CD4-positive, alpha-beta T cell treated with Interleukin-15 for 1 hour (primary cell): Measurements from ENCODE around the gene PLEKHJ1.

Source experiments
- DNase-seq: peaks from one replicate; pipeline ENCODE4 v3.0.0-alpha.2; 2020

Gene PLEKHJ1

GRCh38 chr19:2234996-2235380, 1.1 kb downstream of the PLEKHJ1 start:
- DNase-seq: no peak

- no peak for DNase-seq
Measured at GRCh38 chr19:2233601-2234280, 2.4 kb downstream of the PLEKHJ1 start.

- DNase-seq: no peak
Measured at GRCh38 chr19:2232286-2233151, 3.6 kb downstream of the PLEKHJ1 start.

GRCh38 chr19:2231621-2232221, 4.4 kb downstream of the PLEKHJ1 start:
- no peak for DNase-seq

- DNase-seq: no peak
Measured at GRCh38 chr19:2230807-2231533, 5.2 kb downstream of the PLEKHJ1 start.

- DNase-seq: no peak
Measured at GRCh38 chr19:2230033-2230531, 6.0 kb downstream of the PLEKHJ1 start.

GRCh38 chr19:2229103-2230032, 6.8 kb downstream of the PLEKHJ1 start:
- no peak for DNase-seq

- no peak for DNase-seq
Measured at GRCh38 chr19:2228157-2229030, 7.7 kb downstream of the PLEKHJ1 start.

- peak; percentile 42 for DNase-seq
Measured at GRCh38 chr19:2227415-2228156, 8.5 kb downstream of the PLEKHJ1 start.

- no peak for DNase-seq
Measured at GRCh38 chr19:2226840-2227360, 9.2 kb downstream of the PLEKHJ1 start.

GRCh38 chr19:2226051-2226839, 9.9 kb downstream of the PLEKHJ1 start:
- DNase-seq: no peak

GRCh38 chr19:2225415-2226050, 10.6 kb downstream of the PLEKHJ1 start:
- DNase-seq: no peak

GRCh38 chr19:2224754-2225349, 11.3 kb downstream of the PLEKHJ1 start:
- DNase-seq: no peak

GRCh38 chr19:2223959-2224358, 12.2 kb downstream of the PLEKHJ1 start:
- DNase-seq: peak; percentile 66

GRCh38 chr19:2223391-2223790, 12.7 kb downstream of the PLEKHJ1 start:
- DNase-seq: no peak

- DNase-seq: no peak
Measured at GRCh38 chr19:2221918-2222317, 14.2 kb downstream of the PLEKHJ1 start.

- no peak for DNase-seq
Measured at GRCh38 chr19:2221250-2221831, 14.8 kb downstream of the PLEKHJ1 start.

- DNase-seq: no peak
Measured at GRCh38 chr19:2219726-2220125, 16.4 kb downstream of the PLEKHJ1 start.
